ENCODE data around the gene SGK2. TPM values are rescaled to one million over a fixed set of nuclear protein-coding genes. Genes with fewer than 3 reads are reported as not detected.

The SGK2 gene
- total RNA-seq, 4 donors from 2014 or later, result 0.16 to 2.2 TPM; not detected in 2

GRCh38 chr20:43565758-43566104 lies 6.9 kb downstream of the SGK2 start:
- Histone ChIP-seq H3K9me3 (no peaks in the 10 kb centered on the region), H3K36me3 (no peaks in the 10 kb centered on the region), H3K27ac (no peak overlapping the region), H3K27me3 (no peaks in the 10 kb centered on the region), H3K4me1 (no peaks in the 10 kb centered on the region), H3K4me3 (no peak overlapping the region)
- ATAC-seq, result no peak
- no peak for TF ChIP-seq POLR2AphosphoS5 (IDR thresholded peaks at IDR 0.05)
- no peak for TF ChIP-seq POLR2A (IDR thresholded peaks at IDR 0.05)
- no peak for TF ChIP-seq CTCF (IDR thresholded peaks at IDR 0.05)
- TF ChIP-seq EP300 (IDR thresholded peaks at IDR 0.05), result no peak
- WGBS, 2 donors (ENCODE audit: low coverage in 1 of 2), result 100% methylated on average over 1 of the region's 4 CpGs; no CpG with 5 or more reads in 1 of the 2 donors

GRCh38 chr20:43567477-43567876 lies 8.7 kb downstream of the SGK2 start:
- no peak for TF ChIP-seq EP300 (IDR thresholded peaks at IDR 0.05)
- TF ChIP-seq POLR2AphosphoS5 (IDR thresholded peaks at IDR 0.05), result no peak
- TF ChIP-seq POLR2A (IDR thresholded peaks at IDR 0.05), result no peak
- TF ChIP-seq CTCF (IDR thresholded peaks at IDR 0.05), result no peak
- Histone ChIP-seq H3K36me3 (no peaks in the 10 kb centered on the region), H3K4me3 (no peak overlapping the region), H3K27ac (no peak overlapping the region), H3K9me3 (no peaks in the 10 kb centered on the region), H3K27me3 (no peaks in the 10 kb centered on the region), H3K4me1 (no peaks in the 10 kb centered on the region)
- WGBS, 2 donors (ENCODE audit: low coverage in 1 of 2), result 93% methylated on average over 4 of the region's 9 CpGs; no CpG with 5 or more reads in 1 of the 2 donors
- no peak for ATAC-seq

GRCh38 chr20:43568706-43569105 lies 9.9 kb downstream of the SGK2 start:
- no peaks in the 10 kb centered on the region for H3K36me3 ChIP-seq
- H3K9me3 ChIP-seq, result no peaks in the 10 kb centered on the region
- no peaks in the 10 kb centered on the region for H3K27me3 ChIP-seq
- H3K27ac ChIP-seq, result no peak overlapping the region
- H3K4me1 ChIP-seq, result no peaks in the 10 kb centered on the region
- ATAC-seq, result no peak
- 69 to 89% methylated on average over 2 to 3 of the region's 4 CpGs for WGBS, 2 donors (ENCODE audit: low coverage in 1 of 2)
- TF ChIP-seq CTCF (IDR thresholded peaks at IDR 0.05), result no peak
- TF ChIP-seq POLR2A (IDR thresholded peaks at IDR 0.05), result no peak
- no peak for TF ChIP-seq EP300 (IDR thresholded peaks at IDR 0.05)
- no peak for TF ChIP-seq POLR2AphosphoS5 (IDR thresholded peaks at IDR 0.05)
- no peak overlapping the region for H3K4me3 ChIP-seq

- no peaks in the 10 kb centered on the region for H3K36me3 ChIP-seq
- H3K27me3 ChIP-seq, result no peaks in the 10 kb centered on the region
- H3K4me3 ChIP-seq, result no peak overlapping the region
- WGBS, 2 donors (ENCODE audit: low coverage in 1 of 2), result 82 to 100% methylated on average over 2 to 9 of the region's 10 CpGs
- TF ChIP-seq POLR2A (IDR thresholded peaks at IDR 0.05), result no peak
- no peak for TF ChIP-seq EP300 (IDR thresholded peaks at IDR 0.05)
- no peak for TF ChIP-seq CTCF (IDR thresholded peaks at IDR 0.05)
- TF ChIP-seq POLR2AphosphoS5 (IDR thresholded peaks at IDR 0.05), result no peak
- no peaks in the 10 kb centered on the region for H3K4me1 ChIP-seq
- ATAC-seq, result no peak
- H3K27ac ChIP-seq, result no peak overlapping the region
- H3K9me3 ChIP-seq, result no peaks in the 10 kb centered on the region
Observed at GRCh38 chr20:43569282-43569681, 10.5 kb downstream of the SGK2 start.

- TF ChIP-seq POLR2A (IDR thresholded peaks at IDR 0.05), result no peak
- TF ChIP-seq CTCF (IDR thresholded peaks at IDR 0.05), result no peak
- TF ChIP-seq EP300 (IDR thresholded peaks at IDR 0.05), result no peak
- no peak for TF ChIP-seq POLR2AphosphoS5 (IDR thresholded peaks at IDR 0.05)
- Histone ChIP-seq H3K9me3 (no peaks in the 10 kb centered on the region), H3K27ac (no peak overlapping the region), H3K4me3 (no peak overlapping the region), H3K4me1 (no peaks in the 10 kb centered on the region), H3K27me3 (no peaks in the 10 kb centered on the region), H3K36me3 (no peaks in the 10 kb centered on the region)
- 84% methylated on average over 9 of the region's 10 CpGs; no CpG with 5 or more reads in 1 of the 2 donors for WGBS, 2 donors (ENCODE audit: low coverage in 1 of 2)
- ATAC-seq, result no peak
Observed at GRCh38 chr20:43570496-43570895, 11.7 kb downstream of the SGK2 start.

All from gastroesophageal sphincter (tissue), 4 donors.